IPS-11a (cell line): Measurements from ENCODE around the gene RND2.

Experiments
- H3K4me3 ChIP-seq: one replicate; pipeline ENCODE4 v1.5.1; 2013; ENCODE audit warnings: low read depth, low read length, control low read depth

The RND2 gene

DNA sequence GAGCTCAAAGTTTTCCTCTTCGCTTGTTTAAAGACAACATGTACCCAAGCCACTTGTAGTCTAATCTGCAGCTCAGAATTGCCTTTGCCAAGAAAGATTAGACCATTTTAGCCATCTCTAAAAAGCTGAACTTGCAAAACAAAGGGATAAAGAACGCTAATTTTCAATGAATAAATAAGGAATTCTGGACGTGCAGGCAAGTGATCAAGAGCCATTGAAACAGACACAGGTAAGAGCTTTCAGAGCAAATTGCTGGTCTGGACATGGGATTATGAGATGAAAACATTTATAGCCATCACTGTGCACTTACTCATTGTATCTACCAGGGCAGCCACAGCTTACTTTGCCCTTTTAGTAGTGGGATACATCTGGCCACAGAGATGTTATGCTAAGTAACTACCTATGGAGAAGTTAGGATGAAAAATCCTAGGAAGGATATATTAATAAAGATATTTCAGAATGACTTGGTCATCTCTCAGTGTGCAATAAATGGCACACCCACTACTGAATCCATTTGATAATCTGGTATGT, 44.4 kb downstream of the RND2 start:
- no peak overlapping the region for H3K4me3 ChIP-seq

DNA sequence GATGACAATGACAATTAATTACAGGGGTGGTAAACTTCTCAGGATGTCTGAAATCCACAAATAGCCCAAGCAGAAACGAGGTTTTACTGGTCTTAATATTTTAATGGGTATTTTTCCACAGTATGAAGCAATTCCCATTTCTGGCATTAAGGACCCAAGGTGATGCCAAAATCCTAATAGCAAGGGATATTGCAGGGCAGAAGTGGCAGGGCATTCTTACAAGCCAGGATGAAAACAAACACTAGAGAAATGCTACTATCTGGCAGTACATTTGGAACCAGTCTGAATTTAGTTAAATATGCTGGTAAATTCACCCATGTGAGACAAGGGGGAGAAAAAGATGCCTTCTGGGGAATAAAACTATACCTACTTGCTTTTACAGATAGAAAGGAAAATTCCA, 45.2 kb downstream of the RND2 start:
- H3K4me3 ChIP-seq = no peak overlapping the region

DNA sequence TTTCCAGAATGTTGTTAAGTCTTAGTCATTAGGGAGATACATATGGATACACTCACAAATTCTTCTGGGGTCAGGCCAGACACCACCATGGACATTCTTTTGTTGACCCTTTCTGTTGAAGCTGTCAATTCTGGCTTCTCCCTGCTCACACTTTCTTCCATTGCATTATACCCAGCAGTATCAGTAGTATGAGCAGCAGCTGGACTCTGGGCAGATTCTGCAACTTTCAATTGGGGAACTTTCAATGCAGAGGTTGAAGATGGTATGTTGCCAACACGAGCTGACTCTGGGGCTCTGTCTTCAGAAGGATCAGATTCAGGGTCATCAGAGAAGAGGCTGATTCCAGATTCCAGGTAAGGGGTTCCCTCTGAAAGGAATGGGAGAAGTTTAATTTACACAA, 45.8 kb downstream of the RND2 start:
- H3K4me3 ChIP-seq = no peak overlapping the region

DNA sequence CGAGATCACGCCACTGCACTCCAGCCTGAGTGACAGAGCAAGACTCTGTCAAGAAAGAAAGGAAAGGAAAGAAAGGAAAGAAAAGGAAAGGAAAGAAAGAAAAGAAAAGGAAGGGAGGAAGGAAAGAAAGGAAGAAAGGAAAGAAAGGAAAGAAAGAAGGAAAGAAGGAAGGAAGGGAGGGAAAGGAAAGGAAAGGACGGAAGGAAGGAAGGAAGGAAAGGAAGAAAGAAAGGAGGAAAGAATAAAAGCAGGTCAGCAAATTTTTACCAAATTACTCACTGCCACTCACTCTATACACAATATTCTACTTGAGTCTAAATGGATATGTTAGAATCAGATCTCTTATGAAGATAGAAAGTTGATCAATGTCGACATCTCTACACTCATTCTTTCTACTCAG, 49.8 kb downstream of the RND2 start:
- H3K4me3 ChIP-seq = no peak overlapping the region

DNA sequence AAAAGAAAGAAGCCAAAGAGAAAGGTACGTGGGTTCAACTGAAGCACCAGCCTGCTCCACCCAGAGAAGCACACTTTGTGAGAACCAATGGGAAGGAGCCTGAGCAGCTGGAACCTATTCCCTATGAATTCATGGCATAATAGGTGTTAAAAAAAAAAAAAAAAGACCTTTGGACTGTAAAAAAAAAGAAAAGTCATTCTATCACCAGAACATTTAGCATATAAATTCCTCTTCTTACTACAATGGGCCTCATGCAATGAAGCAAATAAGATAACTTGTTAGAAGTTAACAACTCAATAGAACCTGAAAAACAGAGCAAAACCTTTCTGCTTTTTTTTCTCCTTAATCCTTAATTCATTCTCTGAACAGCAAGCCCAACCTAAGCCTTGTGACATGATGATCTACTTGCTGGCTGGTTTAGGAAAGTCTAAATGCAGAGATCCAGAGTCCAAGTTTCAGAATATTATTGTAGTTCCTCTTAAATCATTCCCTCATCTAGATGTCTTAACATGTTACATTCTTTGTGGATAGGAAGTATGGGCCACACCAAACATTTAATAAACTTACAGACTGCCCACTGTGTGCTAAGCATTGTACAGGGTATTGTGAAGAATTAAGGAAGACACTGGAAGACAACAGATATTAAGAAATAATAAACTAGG, 54.7 kb downstream of the RND2 start:
- no peak overlapping the region for H3K4me3 ChIP-seq
